Prostate gland (tissue), 2 donors: Measurements from ENCODE around the gene TNFRSF1B. TPM values are rescaled to one million over a fixed set of nuclear protein-coding genes. Genes with fewer than 3 reads are reported as not detected.

ENCODE experiments used
- DNase-seq: peaks from one replicate; pipeline ENCODE4 v3.0.0-alpha.2; 2019; ENCODE audit warnings: low spot score
- H3K27ac ChIP-seq, 2 donors: fragments of 200-600 bp; sonication (generic); 2 replicates each; pipeline ENCODE4 v1.5.1; 2017 to 2019
- H3K27me3 ChIP-seq: fragments of 200-600 bp; sonication (generic); replicated peaks from 2 replicates; pipeline ENCODE4 v1.5.1; 2019; ENCODE audit not compliant: insufficient read depth
- H3K36me3 ChIP-seq, 2 donors: fragments of 200-600 bp; sonication (generic); 1 replicate in 1 of 2; 2 replicates in 1 of 2; pipeline versions ENCODE4 v1.5.1 to v1.8.1; 2017 to 2019
- H3K4me1 ChIP-seq: fragments of 200-600 bp; sonication (generic); replicated peaks from 2 replicates; pipeline ENCODE4 v1.5.1; 2019
- H3K4me3 ChIP-seq, 2 donors: fragments of 200-600 bp; sonication (generic); 2 replicates each; pipeline ENCODE4 v1.5.1; 2017 to 2019
- H3K9me3 ChIP-seq: fragments of 200-600 bp; sonication (generic); 2 replicates; pipeline ENCODE4 v1.5.1; 2017
- POLR2A ChIP-seq: fragments of 450-650 bp; IDR thresholded peaks from one replicate; pipeline ENCODE4 v1.6.1; 2016; ENCODE audit warnings: antibody characterized with exemption, mild to moderate bottlenecking
- POLR2AphosphoS5 ChIP-seq: sonication (generic); formaldehyde crosslinking; IDR thresholded peaks from one replicate; pipeline ENCODE4 v1.6.1; 2017; ENCODE audit warnings: antibody characterized with exemption
- WGBS: methylation state at CpG from one replicate; pipeline ENCODE4 v1.1.5; 2018; 5-methylcytosine and 5-hydroxymethylcytosine counted together
- intact Hi-C: fragments of 100-400 bp; cut with DNase I; formaldehyde crosslinking; loops from one replicate; pipeline ENCODE4 v1.14.2; 2022
- total RNA-seq, 2 donors: library from RNA; depleted of rRNA; stranded (reverse); fragments of >200 nt; gene quantifications; one replicate each; pipeline ENCODE4 v1.1.0, GENCODE V29; 2016
- TF ChIP-seq, protein P1 (sequence below), 4 experiments: fragments of 200-600 bp in 2 of 4; fragments of 450-650 bp in 2 of 4; sonication (generic) in 2 of 4; IDR thresholded peaks; 1 replicate in 3 of 4; 2 replicates in 1 of 4; pipeline ENCODE4 v1.5.1; 2016 to 2019; ENCODE audit warnings: antibody characterized with exemption in 4 of 4, mild to moderate bottlenecking in 2 of 4, moderate library complexity in 2 of 4

TNFRSF1B gene
- total RNA-seq, 2 donors from 2014 or later = 10.9 to 18.4 TPM

DNA sequence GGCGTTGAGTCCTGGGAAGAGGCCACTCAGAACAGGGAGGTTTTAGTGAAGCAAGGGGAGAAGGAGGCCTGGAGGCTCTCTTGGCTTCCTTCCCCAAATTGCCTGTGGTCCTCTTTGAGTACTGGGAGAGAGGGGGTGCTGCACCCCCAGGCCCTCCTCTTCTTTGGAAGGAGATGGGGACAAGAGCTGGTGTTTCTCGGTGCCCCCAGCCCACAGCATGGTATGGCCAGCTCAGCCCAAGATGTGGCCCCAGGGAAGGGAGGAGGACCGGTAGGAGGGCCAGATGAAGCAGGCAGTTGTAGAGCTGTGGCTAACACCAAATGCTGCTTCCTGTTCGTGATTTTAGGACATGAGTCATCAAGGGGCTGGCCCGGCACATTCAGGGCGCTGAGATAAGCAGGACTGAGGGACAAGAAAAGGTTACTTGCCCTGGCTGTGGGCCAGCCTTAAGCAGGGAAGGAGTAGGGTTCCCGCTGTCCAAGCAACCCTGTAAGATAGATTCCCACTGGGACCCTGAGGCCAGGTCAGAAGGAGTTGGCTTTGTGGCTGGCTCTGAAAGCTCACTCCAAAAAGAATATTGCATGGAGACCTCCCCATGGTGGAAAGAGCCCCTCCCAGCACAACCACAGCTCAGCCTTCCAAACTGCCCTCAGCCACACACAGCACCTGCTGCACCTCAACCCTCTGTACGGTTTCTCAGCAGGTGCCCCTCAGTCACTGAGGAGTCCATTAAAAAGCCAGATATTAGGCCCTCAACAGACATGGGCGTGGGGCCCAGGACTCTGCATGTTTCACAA, 4.9 kb upstream of the TNFRSF1B start:
- no peaks in the 10 kb centered on the region for H3K4me1 ChIP-seq
- no peaks in the 10 kb centered on the region for H3K9me3 ChIP-seq
- H3K27me3 ChIP-seq = no peaks in the 10 kb centered on the region
- no peak overlapping the region for H3K4me3 ChIP-seq
- peak overlapping the region in 1 of 2 donors; percentile 38 for H3K27ac ChIP-seq
- peak; percentile 30 for DNase-seq
- 46% methylated on average over 9 of the region's 9 CpGs for WGBS
- intact Hi-C loops = no loop called here
- no peaks in the 10 kb centered on the region for H3K36me3 ChIP-seq
- peak; percentile 61 for TF ChIP-seq POLR2AphosphoS5
- TF ChIP-seq, protein P1, sequence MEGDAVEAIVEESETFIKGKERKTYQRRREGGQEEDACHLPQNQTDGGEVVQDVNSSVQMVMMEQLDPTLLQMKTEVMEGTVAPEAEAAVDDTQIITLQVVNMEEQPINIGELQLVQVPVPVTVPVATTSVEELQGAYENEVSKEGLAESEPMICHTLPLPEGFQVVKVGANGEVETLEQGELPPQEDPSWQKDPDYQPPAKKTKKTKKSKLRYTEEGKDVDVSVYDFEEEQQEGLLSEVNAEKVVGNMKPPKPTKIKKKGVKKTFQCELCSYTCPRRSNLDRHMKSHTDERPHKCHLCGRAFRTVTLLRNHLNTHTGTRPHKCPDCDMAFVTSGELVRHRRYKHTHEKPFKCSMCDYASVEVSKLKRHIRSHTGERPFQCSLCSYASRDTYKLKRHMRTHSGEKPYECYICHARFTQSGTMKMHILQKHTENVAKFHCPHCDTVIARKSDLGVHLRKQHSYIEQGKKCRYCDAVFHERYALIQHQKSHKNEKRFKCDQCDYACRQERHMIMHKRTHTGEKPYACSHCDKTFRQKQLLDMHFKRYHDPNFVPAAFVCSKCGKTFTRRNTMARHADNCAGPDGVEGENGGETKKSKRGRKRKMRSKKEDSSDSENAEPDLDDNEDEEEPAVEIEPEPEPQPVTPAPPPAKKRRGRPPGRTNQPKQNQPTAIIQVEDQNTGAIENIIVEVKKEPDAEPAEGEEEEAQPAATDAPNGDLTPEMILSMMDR (IDR thresholded peaks at IDR 0.05) = no peak

GRCh38 chr1:12162459-12163137, 4.2 kb upstream of the TNFRSF1B start:
- no peak overlapping the region for H3K27ac ChIP-seq
- H3K4me1 ChIP-seq = no peaks in the 10 kb centered on the region
- no peak overlapping the region for H3K4me3 ChIP-seq
- no peaks in the 10 kb centered on the region for H3K9me3 ChIP-seq
- WGBS = 95% methylated on average over 11 of the region's 11 CpGs
- TF ChIP-seq, protein P1 (IDR thresholded peaks at IDR 0.05) = no peak
- TF ChIP-seq POLR2A (no peak), POLR2AphosphoS5 (no peak)
- no peak for DNase-seq
- intact Hi-C loops = no loop called here
- no peaks in the 10 kb centered on the region for H3K27me3 ChIP-seq
- no peaks in the 10 kb centered on the region for H3K36me3 ChIP-seq

- Histone ChIP-seq H3K9me3 (no peaks in the 10 kb centered on the region), H3K4me3 (no peak overlapping the region), H3K27me3 (no peaks in the 10 kb centered on the region), H3K27ac (no peak overlapping the region), H3K36me3 (no peaks in the 10 kb centered on the region), H3K4me1 (no peaks in the 10 kb centered on the region)
- TF ChIP-seq POLR2A (no peak), POLR2AphosphoS5 (no peak)
- TF ChIP-seq, protein P1 (IDR thresholded peaks at IDR 0.05) = no peak
- intact Hi-C loops = no loop called here
- WGBS = 79% methylated on average over 9 of the region's 9 CpGs
- no peak for DNase-seq
Measured at GRCh38 chr1:12163210-12163609, 3.6 kb upstream of the TNFRSF1B start.

DNA sequence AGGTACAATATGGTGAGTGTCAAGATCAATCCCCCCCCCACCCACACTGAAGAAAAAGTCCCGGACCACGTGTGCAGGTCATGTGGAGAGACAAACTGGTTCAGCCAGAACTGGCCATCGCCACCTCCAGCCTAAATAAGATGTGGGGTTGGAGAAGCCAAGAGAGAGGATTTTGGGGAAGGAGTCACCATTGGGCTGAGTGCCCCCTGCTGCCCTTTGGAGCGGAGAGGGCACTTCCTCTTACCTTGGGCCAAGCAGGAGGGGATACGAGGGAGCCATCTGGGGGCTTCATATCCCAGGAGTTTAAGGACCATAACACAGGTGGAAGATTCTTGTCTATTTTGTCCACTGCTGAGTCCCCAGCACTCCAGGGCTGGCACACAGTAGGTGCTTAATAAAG, 2.6 kb upstream of the TNFRSF1B start:
- H3K4me3 ChIP-seq = no peak overlapping the region
- intact Hi-C loops = no loop called here
- TF ChIP-seq POLR2AphosphoS5 (no peak), POLR2A (no peak)
- TF ChIP-seq, protein P1 (IDR thresholded peaks at IDR 0.05) = no peak
- no peak overlapping the region for H3K27ac ChIP-seq
- DNase-seq = no peak
- no peaks in the 10 kb centered on the region for H3K27me3 ChIP-seq
- H3K9me3 ChIP-seq = no peaks in the 10 kb centered on the region
- no peaks in the 10 kb centered on the region for H3K36me3 ChIP-seq
- WGBS = 73% methylated on average over 5 of the region's 5 CpGs
- no peaks in the 10 kb centered on the region for H3K4me1 ChIP-seq

DNA sequence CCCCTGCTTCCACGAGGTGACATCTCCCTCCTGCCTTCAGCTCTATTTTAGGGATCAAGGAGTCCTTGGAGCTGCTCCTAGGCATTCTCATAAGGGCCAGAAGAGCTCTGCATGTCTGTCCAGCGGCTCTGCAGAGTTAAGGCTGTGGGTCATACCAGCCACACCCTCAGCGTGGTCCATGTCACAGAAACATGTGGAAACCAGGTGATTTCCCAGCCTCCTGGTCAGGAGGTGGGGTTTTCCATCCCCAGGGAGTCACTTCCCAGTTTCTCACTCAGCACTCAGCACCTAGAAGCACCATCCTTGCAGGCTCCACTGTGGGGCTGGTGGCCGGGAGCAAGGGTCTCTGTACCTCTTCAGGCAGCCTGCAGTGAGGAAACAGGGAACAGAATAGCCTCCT, 1.4 kb upstream of the TNFRSF1B start:
- no peak for TF ChIP-seq POLR2AphosphoS5
- no peaks in the 10 kb centered on the region for H3K4me1 ChIP-seq

More for the DNA sequence above, 1.4 kb upstream of the TNFRSF1B start:
- no peaks in the 10 kb centered on the region for H3K36me3 ChIP-seq
- no peak for DNase-seq
- H3K4me3 ChIP-seq = no peak overlapping the region
- H3K27ac ChIP-seq = no peak overlapping the region
- 90% methylated on average over 4 of the region's 4 CpGs for WGBS
- intact Hi-C loops = no loop called here
- no peaks in the 10 kb centered on the region for H3K27me3 ChIP-seq
- no peaks in the 10 kb centered on the region for H3K9me3 ChIP-seq
